Bronchial epithelial cell (primary cell): Measurements from ENCODE around the gene COL2A1. TPM values are rescaled to one million over a fixed set of nuclear protein-coding genes. Genes with fewer than 3 reads are reported as not detected.

Experiments used
- DNase-seq: peaks from one replicate; pipeline ENCODE4 v3.0.0-alpha.2; 2010; ENCODE audit warnings: low read depth
- FAIRE-seq: peaks from 2 replicates; lab custom pipeline; 2011; peaks lifted over from hg19 to GRCh38; lab: Jason Lieb, UNC
- H3K27me3 ChIP-seq: 2 replicates; pipeline ENCODE4 v1.5.1; 2011; ENCODE audit warnings: low read length; ENCODE audit not compliant: control insufficient read depth, insufficient read depth
- H3K36me3 ChIP-seq: 2 replicates; pipeline ENCODE4 v1.5.1; 2011; ENCODE audit warnings: low read length; ENCODE audit not compliant: control insufficient read depth, insufficient read depth
- H3K4me3 ChIP-seq: 2 replicates; pipeline ENCODE4 v1.5.1; 2011; ENCODE audit warnings: mild to moderate bottlenecking, low read depth, low read length, control low read depth
- total RNA-seq: library from RNA; depleted of rRNA; stranded (reverse); fragments of >200 nt; gene quantifications from 2 replicates; pipeline ENCODE4 v1.2.1, GENCODE V29; 2014
- TF ChIP-seq, protein P1 (sequence below): IDR thresholded peaks from 2 replicates; pipeline ENCODE4 v1.5.1; 2011; ENCODE audit warnings: mild to moderate bottlenecking, moderate library complexity, low read length, control low read depth, inconsistent platforms; ENCODE audit not compliant: insufficient read depth, severe bottlenecking

The COL2A1 gene
- total RNA-seq, 1 donor from 2014 or later: under 0.01 TPM

DNA sequence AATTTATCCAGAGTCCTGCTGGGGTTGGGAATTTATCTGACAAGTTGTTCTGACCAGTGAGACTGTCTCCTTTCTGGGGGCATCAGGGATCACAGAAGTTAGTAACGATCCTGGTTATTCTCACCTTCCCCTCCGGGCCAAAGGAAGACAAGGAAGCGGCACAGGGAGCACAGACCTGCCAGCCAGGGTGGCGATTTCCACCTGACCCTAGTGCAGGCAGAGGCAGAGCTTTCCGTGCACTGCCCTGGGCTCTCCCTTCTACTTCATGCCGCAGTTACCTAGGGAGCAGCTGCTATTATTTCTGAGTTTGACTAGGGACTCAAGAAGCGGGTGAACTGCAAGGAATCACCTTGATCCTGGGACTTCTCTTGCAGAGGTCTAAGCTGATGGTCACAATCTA is 33.4 kb downstream of the COL2A1 start:
- no peak for FAIRE-seq
- DNase-seq: no peak
- Histone ChIP-seq H3K36me3 (no peaks in the 10 kb centered on the region), H3K4me3 (no peak overlapping the region), H3K27me3 (no peaks in the 10 kb centered on the region)
- TF ChIP-seq, protein P1, sequence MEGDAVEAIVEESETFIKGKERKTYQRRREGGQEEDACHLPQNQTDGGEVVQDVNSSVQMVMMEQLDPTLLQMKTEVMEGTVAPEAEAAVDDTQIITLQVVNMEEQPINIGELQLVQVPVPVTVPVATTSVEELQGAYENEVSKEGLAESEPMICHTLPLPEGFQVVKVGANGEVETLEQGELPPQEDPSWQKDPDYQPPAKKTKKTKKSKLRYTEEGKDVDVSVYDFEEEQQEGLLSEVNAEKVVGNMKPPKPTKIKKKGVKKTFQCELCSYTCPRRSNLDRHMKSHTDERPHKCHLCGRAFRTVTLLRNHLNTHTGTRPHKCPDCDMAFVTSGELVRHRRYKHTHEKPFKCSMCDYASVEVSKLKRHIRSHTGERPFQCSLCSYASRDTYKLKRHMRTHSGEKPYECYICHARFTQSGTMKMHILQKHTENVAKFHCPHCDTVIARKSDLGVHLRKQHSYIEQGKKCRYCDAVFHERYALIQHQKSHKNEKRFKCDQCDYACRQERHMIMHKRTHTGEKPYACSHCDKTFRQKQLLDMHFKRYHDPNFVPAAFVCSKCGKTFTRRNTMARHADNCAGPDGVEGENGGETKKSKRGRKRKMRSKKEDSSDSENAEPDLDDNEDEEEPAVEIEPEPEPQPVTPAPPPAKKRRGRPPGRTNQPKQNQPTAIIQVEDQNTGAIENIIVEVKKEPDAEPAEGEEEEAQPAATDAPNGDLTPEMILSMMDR: no peak

DNA sequence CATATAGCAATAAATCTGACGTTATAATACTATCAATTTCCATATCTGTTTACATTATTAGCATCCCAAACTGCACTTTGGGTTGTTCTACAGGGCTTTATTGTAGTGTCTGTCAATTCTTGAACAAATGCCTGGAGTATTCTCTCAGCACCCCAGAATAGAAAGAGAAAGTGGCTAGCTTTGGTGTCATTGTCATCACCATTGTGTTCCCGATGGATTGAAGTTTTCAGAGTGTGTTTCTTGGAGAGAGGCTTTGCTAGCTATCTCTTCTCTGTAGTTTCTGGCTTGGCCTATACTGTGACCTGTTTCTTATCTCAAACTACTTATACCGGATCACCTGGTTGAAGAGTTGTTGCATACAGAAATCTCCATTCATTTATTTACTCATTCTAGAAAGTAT is 34.4 kb downstream of the COL2A1 start:
- TF ChIP-seq, protein P1: no peak
- FAIRE-seq: no peak
- no peaks in the 10 kb centered on the region for H3K36me3 ChIP-seq
- no peak for DNase-seq
- H3K27me3 ChIP-seq: no peaks in the 10 kb centered on the region
- H3K4me3 ChIP-seq: no peak overlapping the region

DNA sequence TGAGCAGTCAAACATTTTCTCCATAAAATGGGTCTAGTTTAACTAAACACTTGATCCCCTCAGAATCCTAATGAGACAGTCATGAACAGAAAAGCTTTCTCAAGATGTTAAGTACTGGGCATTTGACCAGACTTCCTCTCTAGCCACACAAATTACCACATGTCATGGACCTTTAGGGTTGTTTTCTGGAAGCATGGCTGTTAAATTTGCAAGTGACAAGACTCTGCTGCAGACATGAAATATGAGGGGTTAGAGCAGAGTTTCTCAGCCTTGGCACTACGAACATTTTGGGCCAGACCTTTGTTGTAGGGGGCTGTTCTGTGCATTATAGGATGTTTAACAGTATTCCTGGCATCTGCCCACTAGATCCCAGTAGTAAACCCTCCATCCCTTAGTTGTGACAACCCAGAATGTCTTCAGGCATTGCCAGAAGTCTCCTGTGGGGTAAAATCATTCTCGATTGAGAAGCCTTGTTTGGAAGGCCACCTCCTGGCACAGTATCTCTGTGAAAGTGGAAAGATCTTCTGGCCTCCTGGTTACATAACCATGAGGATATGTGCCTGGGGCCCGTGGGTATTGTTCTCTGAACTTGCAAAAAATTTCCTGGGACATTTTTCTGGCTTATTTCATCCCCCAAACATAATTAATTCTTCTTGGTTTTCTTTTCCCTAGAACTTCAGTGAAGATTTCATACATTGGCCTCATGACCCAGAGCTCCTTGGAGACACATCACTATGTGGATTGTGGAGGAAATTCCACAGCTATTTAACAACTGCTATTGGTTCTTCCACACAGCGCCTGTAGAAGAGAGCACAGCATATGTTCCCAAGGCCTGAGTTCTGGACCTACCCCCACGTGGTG is 36.6 kb downstream of the COL2A1 start:
- DNase-seq (no peak), FAIRE-seq (no peak)
- no peaks in the 10 kb centered on the region for H3K36me3 ChIP-seq
- H3K4me3 ChIP-seq: no peak overlapping the region
- H3K27me3 ChIP-seq: no peaks in the 10 kb centered on the region
- TF ChIP-seq, protein P1: no peak

DNA sequence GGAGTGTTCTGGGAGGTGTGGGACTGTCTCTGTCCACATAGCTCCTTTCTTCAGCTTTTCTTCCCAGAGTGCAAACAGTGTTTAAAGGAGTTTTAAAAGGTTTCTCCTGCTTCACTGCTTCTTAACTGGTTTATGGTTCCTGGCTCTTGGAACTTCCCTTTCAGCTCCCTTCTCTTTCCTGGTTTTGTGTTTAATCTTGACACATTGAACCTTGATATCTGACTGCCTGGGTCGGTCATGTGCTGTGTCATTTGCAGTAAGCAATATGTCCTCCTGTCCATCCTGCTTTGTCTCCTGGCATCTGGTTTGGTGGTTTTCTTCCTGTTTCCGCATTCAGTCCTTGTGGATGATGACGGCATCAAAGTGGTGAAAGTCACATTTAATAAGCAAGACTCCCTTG is 38.7 kb downstream of the COL2A1 start:
- Histone ChIP-seq H3K4me3 (no peak overlapping the region), H3K27me3 (no peaks in the 10 kb centered on the region), H3K36me3 (no peaks in the 10 kb centered on the region)
- DNase-seq (no peak), FAIRE-seq (no peak)
- TF ChIP-seq, protein P1: no peak

DNA sequence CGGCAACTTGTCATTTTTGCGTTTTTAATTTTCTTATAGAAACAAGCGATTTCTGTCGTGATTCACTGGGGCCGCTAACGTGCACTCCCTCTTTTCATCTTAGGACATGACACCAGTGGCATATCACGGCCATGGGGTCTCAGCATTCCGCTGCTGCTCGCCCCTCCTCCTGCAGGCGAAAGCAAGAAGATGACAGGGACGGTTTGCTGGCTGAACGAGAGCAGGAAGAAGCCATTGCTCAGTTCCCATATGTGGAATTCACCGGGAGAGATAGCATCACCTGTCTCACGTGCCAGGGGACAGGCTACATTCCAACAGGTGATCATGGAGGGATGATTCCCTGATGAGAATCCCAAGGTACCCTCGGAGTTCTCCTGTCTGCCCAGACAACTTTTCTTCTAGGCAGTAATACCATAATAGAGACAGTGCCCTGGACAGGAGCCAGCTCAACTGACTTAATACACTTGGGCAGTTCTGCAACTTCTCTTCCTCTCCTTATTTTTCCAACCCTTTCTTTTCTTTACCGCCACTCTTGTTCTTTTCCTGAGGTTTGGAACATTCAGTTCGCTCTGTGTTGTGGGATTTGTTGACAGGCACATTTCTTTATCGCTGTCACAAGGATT is 40.1 kb downstream of the COL2A1 start:
- TF ChIP-seq, protein P1: no peak
- DNase-seq: no peak
- H3K36me3 ChIP-seq: no peaks in the 10 kb centered on the region
- H3K27me3 ChIP-seq: no peaks in the 10 kb centered on the region
- H3K4me3 ChIP-seq: peak overlapping the region; percentile 93
- FAIRE-seq: no peak
